Stimulated activated CD8-positive, alpha-beta memory T cell treated with anti-CD3 and anti-CD28 coated beads, Interleukin-4, amount 100 ng/mL, for 48 hours (primary cell): ENCODE results near the gene KIF21B.

Source experiments
- DNase-seq: peaks from one replicate; pipeline ENCODE4 v3.0.0-alpha.2; 2020

Gene KIF21B, protein sequence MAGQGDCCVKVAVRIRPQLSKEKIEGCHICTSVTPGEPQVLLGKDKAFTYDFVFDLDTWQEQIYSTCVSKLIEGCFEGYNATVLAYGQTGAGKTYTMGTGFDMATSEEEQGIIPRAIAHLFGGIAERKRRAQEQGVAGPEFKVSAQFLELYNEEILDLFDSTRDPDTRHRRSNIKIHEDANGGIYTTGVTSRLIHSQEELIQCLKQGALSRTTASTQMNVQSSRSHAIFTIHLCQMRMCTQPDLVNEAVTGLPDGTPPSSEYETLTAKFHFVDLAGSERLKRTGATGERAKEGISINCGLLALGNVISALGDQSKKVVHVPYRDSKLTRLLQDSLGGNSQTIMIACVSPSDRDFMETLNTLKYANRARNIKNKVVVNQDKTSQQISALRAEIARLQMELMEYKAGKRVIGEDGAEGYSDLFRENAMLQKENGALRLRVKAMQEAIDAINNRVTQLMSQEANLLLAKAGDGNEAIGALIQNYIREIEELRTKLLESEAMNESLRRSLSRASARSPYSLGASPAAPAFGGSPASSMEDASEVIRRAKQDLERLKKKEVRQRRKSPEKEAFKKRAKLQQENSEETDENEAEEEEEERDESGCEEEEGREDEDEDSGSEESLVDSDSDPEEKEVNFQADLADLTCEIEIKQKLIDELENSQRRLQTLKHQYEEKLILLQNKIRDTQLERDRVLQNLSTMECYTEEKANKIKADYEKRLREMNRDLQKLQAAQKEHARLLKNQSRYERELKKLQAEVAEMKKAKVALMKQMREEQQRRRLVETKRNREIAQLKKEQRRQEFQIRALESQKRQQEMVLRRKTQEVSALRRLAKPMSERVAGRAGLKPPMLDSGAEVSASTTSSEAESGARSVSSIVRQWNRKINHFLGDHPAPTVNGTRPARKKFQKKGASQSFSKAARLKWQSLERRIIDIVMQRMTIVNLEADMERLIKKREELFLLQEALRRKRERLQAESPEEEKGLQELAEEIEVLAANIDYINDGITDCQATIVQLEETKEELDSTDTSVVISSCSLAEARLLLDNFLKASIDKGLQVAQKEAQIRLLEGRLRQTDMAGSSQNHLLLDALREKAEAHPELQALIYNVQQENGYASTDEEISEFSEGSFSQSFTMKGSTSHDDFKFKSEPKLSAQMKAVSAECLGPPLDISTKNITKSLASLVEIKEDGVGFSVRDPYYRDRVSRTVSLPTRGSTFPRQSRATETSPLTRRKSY (N-terminal part only)

DNA sequence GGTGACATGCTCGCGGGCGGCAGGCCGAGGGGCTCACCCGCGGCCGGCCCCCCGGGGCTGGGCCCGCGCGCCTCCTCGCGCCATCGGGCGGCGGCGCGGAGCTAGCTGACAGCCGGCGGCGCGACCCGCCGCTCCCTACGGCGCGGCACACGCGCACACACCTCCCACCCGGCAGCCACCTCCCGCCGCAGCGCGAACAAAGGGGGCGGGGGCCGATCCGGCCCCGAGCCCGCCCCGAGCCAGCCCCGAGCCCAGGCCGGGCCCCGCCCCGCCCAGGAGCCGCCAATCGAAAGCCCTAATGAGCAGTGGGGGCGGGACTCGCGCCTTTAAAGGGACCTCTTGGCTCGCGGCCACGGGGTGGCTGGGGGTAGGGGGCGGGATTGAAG, at the start of gene KIF21B:
Gene KIF21B (minus strand): TSS at position 198 of the 386 bp plus-strand sequence. CDS start 331 bp downstream, outside the sequence.
- peak; percentile 92 for DNase-seq

DNA sequence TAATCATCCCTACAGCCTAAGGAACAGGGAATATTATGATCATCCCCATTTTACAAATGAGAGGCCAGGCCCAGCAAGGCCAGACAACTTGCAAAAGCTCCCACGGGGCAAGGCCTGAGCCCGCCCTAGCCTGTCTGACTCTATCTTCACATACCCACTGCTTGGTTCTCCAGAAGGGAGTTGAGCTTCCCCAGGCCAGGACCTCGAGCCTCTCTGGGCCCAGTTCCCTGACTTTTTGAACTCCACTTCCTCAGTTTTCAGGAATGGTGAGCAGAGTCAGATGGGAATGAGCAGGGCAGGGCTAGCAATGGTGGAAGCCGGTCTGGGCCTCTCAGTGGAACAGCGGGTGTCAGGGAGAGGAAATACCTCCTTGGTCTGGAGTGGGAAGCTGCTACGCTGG, 49.4 kb upstream of the KIF21B start:
- no peak for DNase-seq

- DNase-seq: no peak
Observed at GRCh38 chr1:201072149-201072548, 48.6 kb upstream of the KIF21B start.

GRCh38 chr1:201069636-201070035, 46.1 kb upstream of the KIF21B start:
- no peak for DNase-seq

GRCh38 chr1:201068976-201069375, 45.5 kb upstream of the KIF21B start:
- DNase-seq: no peak

GRCh38 chr1:201066986-201067385, 43.5 kb upstream of the KIF21B start:
- no peak for DNase-seq

DNA sequence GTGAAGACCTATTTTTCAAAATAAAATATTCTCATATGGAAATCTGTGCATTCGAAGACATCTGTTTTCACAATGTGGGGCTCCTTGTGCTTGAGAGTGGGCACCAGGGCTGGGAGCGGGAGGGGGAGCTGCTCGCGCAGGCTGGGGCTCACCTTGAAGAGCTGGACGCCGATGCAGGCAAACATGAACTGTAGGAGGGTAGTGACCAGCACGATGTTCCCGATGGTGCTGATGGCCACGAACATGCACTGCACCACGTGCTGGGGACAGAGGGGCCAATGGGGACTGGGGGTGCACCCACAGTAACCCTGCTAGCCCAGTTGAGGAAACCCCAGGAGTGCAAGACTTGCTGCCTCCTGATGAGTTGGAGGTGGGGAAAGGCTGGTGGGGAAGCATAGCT, 42.2 kb upstream of the KIF21B start:
- no peak for DNase-seq

- DNase-seq: no peak
Observed at GRCh38 chr1:201064806-201065205, 41.3 kb upstream of the KIF21B start.

GRCh38 chr1:201063145-201063544, 39.6 kb upstream of the KIF21B start:
- DNase-seq: no peak

DNA sequence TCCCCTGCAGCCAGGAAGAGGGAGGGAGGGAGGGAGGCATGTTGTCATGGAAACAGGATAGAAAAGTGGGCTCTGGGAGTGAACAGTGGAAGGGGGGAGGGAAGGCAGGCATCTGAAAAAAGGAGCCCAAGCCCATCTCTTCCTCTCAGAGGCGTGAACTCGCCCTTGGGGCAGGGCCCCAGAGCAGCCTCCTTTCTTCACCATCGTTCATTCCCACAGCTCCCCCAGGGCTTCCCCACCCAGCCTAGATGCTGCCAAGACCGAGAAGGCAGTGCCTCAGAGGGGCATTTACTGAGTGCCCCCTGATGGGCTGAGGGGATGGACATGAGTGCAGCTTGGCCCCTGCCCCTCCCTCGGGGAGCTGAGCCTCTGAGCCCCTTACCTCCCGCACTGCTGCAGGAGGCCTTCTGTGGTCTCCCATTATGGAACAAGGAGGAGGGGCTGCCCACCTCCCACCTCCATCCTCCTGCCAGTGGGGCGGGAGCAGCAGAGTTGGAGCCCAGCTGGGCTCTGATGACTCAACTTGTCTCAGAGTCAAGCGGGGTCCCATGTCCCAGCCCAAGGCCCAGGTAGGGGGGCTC, 39.1 kb upstream of the KIF21B start:
- no peak for DNase-seq

GRCh38 chr1:201061886-201062285, 38.4 kb upstream of the KIF21B start:
- DNase-seq: no peak

GRCh38 chr1:201061049-201061448, 37.5 kb upstream of the KIF21B start:
- DNase-seq: no peak

GRCh38 chr1:201060586-201060985, 37.1 kb upstream of the KIF21B start:
- no peak for DNase-seq

DNA sequence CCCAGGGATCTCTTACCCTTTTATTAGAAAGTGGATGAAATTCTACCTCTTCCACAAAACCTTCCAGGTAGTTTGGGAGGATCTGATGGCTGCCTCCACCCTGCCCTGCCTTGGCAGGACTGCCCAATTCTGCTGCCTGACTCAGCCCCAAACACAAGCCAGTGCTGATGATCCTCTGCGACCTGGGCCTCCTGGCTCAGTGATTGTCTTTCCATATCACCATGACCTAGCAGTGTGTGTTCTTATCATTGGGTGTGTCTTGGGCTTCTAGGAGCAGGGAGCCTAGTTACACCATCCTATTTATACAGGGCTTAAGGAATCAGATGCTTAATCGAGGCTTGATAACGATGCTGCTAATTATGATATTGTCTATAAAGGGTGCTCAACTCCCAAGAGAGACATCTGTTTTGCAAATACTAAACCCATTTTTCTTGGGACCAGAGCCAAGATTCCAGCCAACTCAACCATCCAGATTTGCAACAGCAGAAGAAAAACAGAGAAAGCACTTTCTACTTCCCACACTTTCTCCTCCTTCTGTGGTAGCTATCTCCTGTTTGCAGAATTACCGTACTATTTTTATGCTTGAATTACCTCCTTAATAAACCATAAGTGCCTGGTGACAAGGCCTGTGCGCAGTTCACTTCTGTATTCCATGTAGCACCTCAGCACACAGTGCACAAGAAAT, 36.5 kb upstream of the KIF21B start:
- DNase-seq: no peak

DNA sequence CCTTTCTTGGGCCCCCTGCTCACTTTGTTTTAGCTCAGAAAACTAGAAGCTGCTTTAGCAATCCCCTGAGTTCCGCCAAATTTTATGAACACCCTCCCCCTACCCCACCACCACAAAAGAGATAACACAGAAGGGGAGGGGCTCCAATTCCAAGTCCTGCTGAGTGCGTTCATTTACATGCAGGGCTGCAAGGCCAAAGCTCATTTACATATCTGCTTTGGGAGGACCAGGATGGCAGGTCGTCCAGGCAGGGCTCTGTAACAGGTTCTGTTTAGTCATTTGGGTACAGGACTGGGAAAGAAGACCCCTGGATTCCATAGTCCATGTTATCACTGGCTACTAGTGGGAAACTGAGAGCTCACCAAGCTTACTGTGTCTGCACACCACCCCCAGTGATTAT, 35.9 kb upstream of the KIF21B start:
- no peak for DNase-seq

DNA sequence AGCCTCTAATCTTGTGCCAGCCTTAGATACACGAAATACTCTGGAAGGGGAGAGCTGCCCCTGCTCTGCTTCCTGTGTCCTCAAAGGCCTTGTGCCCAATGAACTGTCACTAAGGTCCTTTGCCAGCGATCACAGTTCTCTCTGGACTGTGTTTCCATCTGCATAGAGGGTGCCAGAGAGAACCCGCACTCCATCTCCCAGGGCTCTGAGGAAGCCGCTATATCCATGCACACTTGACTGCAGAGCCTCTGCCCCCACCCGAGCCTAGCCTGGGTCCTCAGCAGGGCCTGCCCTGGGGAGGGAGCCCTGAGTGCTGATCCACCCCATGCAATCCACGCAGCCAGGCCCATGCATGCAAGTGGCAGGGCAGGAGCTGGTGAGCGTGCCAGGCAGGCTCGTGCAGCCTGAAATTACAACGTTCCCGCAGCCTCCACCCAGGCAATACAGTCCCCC, 30.6 kb upstream of the KIF21B start:
- DNase-seq: no peak

DNA sequence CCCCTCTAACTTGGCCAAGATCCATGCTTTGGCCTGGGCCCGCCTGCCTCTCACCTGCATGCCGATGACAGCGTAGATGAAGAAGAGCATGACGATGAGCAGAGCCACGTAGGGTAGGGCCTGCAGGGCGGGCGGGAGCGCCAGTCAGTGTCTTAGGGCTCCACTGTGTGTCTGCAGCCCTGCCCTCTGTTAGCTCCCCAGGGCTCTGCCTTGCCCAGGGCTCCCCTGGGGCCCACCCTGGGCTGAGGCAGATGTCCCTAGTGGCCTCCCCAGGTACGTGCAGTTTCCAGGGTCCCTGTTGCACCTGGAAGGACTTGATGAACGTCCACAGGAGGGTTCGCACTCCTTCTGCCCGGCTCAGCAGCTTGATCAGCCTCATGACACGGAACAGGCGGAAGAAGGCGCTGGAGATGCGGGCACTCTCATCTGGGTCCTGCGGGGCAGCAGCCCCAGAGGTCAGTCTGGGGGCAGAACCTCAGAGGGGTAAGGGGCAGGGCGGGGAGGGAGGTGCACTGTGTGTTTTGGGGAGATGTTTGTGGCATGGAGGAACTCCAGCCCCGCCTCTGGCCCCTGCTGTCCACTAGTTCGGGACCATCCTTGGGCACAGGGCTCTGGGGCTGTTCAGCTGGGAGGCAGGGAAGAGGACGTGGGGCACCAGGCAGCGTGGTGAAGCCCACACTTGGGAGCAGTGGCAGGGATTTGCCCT, 29.8 kb upstream of the KIF21B start:
- no peak for DNase-seq

DNA sequence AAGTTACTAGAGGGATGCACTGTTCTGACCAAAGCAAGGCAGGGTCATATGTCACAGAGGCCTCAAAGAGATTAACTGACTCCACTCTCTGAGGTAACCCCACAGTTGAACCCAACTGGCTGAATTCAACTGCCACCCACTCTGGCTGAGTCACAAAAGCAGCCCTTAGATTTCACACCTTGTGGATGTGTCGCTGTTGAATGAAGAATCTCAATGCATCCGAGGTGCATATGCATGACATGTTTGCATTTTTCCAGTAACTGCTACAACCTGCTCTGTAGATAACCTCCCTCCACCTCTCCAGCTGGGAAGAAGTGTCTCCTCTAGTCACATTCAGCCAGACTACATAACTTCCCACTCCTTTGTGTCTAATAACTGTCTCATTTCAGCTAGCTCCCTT, 27.9 kb upstream of the KIF21B start:
- DNase-seq: no peak

- no peak for DNase-seq
Observed at GRCh38 chr1:201050515-201051277, 27.2 kb upstream of the KIF21B start.

GRCh38 chr1:201049248-201049831, 25.8 kb upstream of the KIF21B start:
- DNase-seq: no peak
